Chondrocyte (in vitro differentiated cells): ENCODE data around the gene DNM3. TPM values are rescaled to one million over a fixed set of nuclear protein-coding genes. Genes with fewer than 3 reads are reported as not detected.

Experiments
- DNase-seq: peaks from one replicate; pipeline ENCODE4 v3.0.0; 2021; ENCODE audit warnings: mixed read lengths, low spot score
- H3K27ac Mint-ChIP-seq: one replicate; pipeline ENCODE4 v1.8.0; 2021; ENCODE audit warnings: mild to moderate bottlenecking, moderate library complexity, mixed read lengths; ENCODE audit not compliant: unreplicated experiment
- H3K27me3 Mint-ChIP-seq: 2 replicates; pipeline ENCODE4 v1.8.0; 2021; ENCODE audit warnings: low read depth, mixed read lengths
- H3K36me3 Mint-ChIP-seq: 2 replicates; pipeline ENCODE4 v1.8.0; 2021; ENCODE audit warnings: low read depth, mixed read lengths
- H3K4me1 Mint-ChIP-seq: 2 replicates; pipeline ENCODE4 v1.8.0; 2021; ENCODE audit warnings: low read depth, mild to moderate bottlenecking, mixed read lengths
- H3K4me3 Mint-ChIP-seq: one replicate; pipeline ENCODE4 v1.8.0; 2021; ENCODE audit warnings: mild to moderate bottlenecking, moderate library complexity, mixed read lengths; ENCODE audit not compliant: unreplicated experiment
- H3K9me3 Mint-ChIP-seq: 2 replicates; pipeline ENCODE4 v1.8.0; 2021; ENCODE audit warnings: low read depth, mixed read lengths
- CTCF ChIP-seq: fragments of 200-600 bp; sonication (generic); IDR thresholded peaks from 2 replicates; pipeline ENCODE4 v1.5.0; 2021; ENCODE audit warnings: antibody characterized with exemption, mild to moderate bottlenecking, moderate library complexity
- total RNA-seq: library from RNA; stranded (reverse); gene quantifications from 3 replicates; pipeline ENCODE4 v1.2.1, GENCODE V29; 2021

Gene DNM3
- total RNA-seq, 1 donor from 2014 or later, result 12.4 TPM

GRCh38 chr1:172168597-172168872, 327.2 kb downstream of the DNM3 start:
- Mint-ChIP-seq H3K4me1 (peaks cover 24% of the 10 kb centered on the region), H3K4me3 (no peak overlapping the region), H3K27ac (no peak overlapping the region), H3K9me3 (no peaks in the 10 kb centered on the region), H3K36me3 (no peaks in the 10 kb centered on the region), H3K27me3 (no peaks in the 10 kb centered on the region)
- DNase-seq, result no peak
- no peak for TF ChIP-seq CTCF

- no peaks in the 10 kb centered on the region for H3K27me3 Mint-ChIP-seq
- H3K9me3 Mint-ChIP-seq, result no peaks in the 10 kb centered on the region
- no peak overlapping the region for H3K4me3 Mint-ChIP-seq
- H3K36me3 Mint-ChIP-seq, result no peaks in the 10 kb centered on the region
- H3K27ac Mint-ChIP-seq, result no peak overlapping the region
- no peak for DNase-seq
- H3K4me1 Mint-ChIP-seq, result peaks cover 14% of the 10 kb centered on the region
- TF ChIP-seq CTCF, result no peak
These were observed 328.5 kb downstream of the DNM3 start for GRCh38 chr1:172169836-172170235.

- Mint-ChIP-seq H3K27ac (peak overlapping the region; percentile 3), H3K36me3 (no peaks in the 10 kb centered on the region), H3K4me3 (no peak overlapping the region), H3K9me3 (no peaks in the 10 kb centered on the region), H3K27me3 (no peaks in the 10 kb centered on the region), H3K4me1 (peaks cover 14% of the 10 kb centered on the region)
- no peak for DNase-seq
- no peak for TF ChIP-seq CTCF
These were observed 331.1 kb downstream of the DNM3 start for GRCh38 chr1:172172352-172172831.

GRCh38 chr1:172176206-172176605, 334.9 kb downstream of the DNM3 start:
- H3K4me1 Mint-ChIP-seq, result peaks cover 15% of the 10 kb centered on the region
- H3K27ac Mint-ChIP-seq, result no peak overlapping the region
- no peaks in the 10 kb centered on the region for H3K27me3 Mint-ChIP-seq
- no peaks in the 10 kb centered on the region for H3K9me3 Mint-ChIP-seq
- H3K36me3 Mint-ChIP-seq, result no peaks in the 10 kb centered on the region
- H3K4me3 Mint-ChIP-seq, result no peak overlapping the region
- TF ChIP-seq CTCF, result no peak
- DNase-seq, result no peak

GRCh38 chr1:172177849-172178248, 336.6 kb downstream of the DNM3 start:
- Mint-ChIP-seq H3K4me3 (no peak overlapping the region), H3K27ac (no peak overlapping the region), H3K27me3 (no peaks in the 10 kb centered on the region), H3K9me3 (no peaks in the 10 kb centered on the region), H3K4me1 (peaks cover 23% of the 10 kb centered on the region), H3K36me3 (no peaks in the 10 kb centered on the region)
- no peak for DNase-seq
- no peak for TF ChIP-seq CTCF
